Liver (tissue), 9 donors: Measurements from ENCODE around the gene KCNK16. TPM values are rescaled to one million over a fixed set of nuclear protein-coding genes. Genes with fewer than 3 reads are reported as not detected.

Source experiments
- DNase-seq: peaks from one replicate; pipeline ENCODE4 v3.0.0-alpha.2; 2017; ENCODE audit warnings: low spot score
- H3K27ac ChIP-seq, 2 donors: one replicate each; pipeline ENCODE4 v1.7.0; 2013; ENCODE audit warnings: inconsistent platforms in 2 of 2, low read length in 2 of 2, control low read depth in 1 of 2, low read depth in 1 of 2, mild to moderate bottlenecking in 1 of 2
- H3K27me3 ChIP-seq, 4 donors: one replicate each; pipeline versions ENCODE4 v1.6.1 to v1.7.0; 2013; ENCODE audit warnings: low read length in 3 of 4, inconsistent platforms in 1 of 4, mild to moderate bottlenecking in 1 of 4, moderate library complexity in 1 of 4; ENCODE audit not compliant: control insufficient read depth in 4 of 4, insufficient read depth in 4 of 4
- H3K36me3 ChIP-seq, 4 donors: one replicate each; pipeline versions ENCODE4 v1.6.1 to v1.7.0; 2013; ENCODE audit warnings: low read length in 3 of 4, mild to moderate bottlenecking in 3 of 4, low read depth in 1 of 4, moderate library complexity in 1 of 4; ENCODE audit not compliant: control insufficient read depth in 4 of 4, insufficient read depth in 3 of 4
- H3K4me1 ChIP-seq, 4 donors: one replicate each; pipeline versions ENCODE4 v1.6.1 to v1.7.0; 2013; ENCODE audit warnings: low read length in 3 of 4, mild to moderate bottlenecking in 3 of 4, moderate library complexity in 1 of 4; ENCODE audit not compliant: control insufficient read depth in 4 of 4, insufficient read depth in 4 of 4
- H3K4me3 ChIP-seq, 3 donors: one replicate each; pipeline versions ENCODE4 v1.6.1 to v1.7.0; 2013; ENCODE audit warnings: low read length in 3 of 3, control low read depth in 1 of 3, low read depth in 1 of 3, mild to moderate bottlenecking in 1 of 3
- H3K9ac ChIP-seq, 2 donors: one replicate each; pipeline ENCODE4 v1.7.0; 2013; ENCODE audit warnings: low read length in 2 of 2, mild to moderate bottlenecking in 2 of 2, moderate library complexity in 2 of 2, control low read depth in 1 of 2, low read depth in 1 of 2
- H3K9me3 ChIP-seq, 4 donors: one replicate each; pipeline versions ENCODE4 v1.6.1 to v1.7.0; 2013; ENCODE audit warnings: low read length in 3 of 4; ENCODE audit not compliant: control insufficient read depth in 4 of 4
- CTCF ChIP-seq: fragments of 150-350 bp; IDR thresholded peaks from 2 replicates; pipeline ENCODE4 v1.5.1; 2017; ENCODE audit warnings: improper control_type of control experiment, low read depth, low read length; ENCODE audit not compliant: missing input control
- EGR1 ChIP-seq, 2 donors: IDR thresholded peaks; 2 replicates each; pipeline ENCODE4 v1.6.1; 2016 to 2018; ENCODE audit warnings: antibody characterized with exemption in 2 of 2, low read depth in 2 of 2
- FOXA1 ChIP-seq: IDR thresholded peaks from 2 replicates; pipeline ENCODE4 v1.6.1; 2016; ENCODE audit warnings: antibody characterized with exemption
- FOXA2 ChIP-seq: IDR thresholded peaks from 2 replicates; pipeline ENCODE4 v1.6.1; 2016; ENCODE audit warnings: antibody characterized with exemption
- GABPA ChIP-seq, 2 donors: IDR thresholded peaks in 1 of 2; conservative IDR thresholded peaks in 1 of 2; 2 replicates each; pipeline ENCODE4 v1.6.1; 2016; ENCODE audit warnings: antibody characterized with exemption in 2 of 2, mild to moderate bottlenecking in 1 of 2, moderate library complexity in 1 of 2
- HNF4G ChIP-seq: IDR thresholded peaks from 2 replicates; pipeline ENCODE4 v1.6.1; 2016; ENCODE audit warnings: antibody characterized with exemption
- JUND ChIP-seq, 2 donors: IDR thresholded peaks; 2 replicates each; pipeline ENCODE4 v1.6.1; 2016; ENCODE audit warnings: antibody characterized with exemption in 2 of 2
- NR2F2 ChIP-seq: IDR thresholded peaks from 2 replicates; pipeline ENCODE4 v1.6.1; 2016; ENCODE audit warnings: antibody characterized with exemption
- RAD21 ChIP-seq, 2 donors: IDR thresholded peaks; 2 replicates each; pipeline ENCODE4 v1.6.1; 2016; ENCODE audit warnings: antibody characterized with exemption in 2 of 2, mild to moderate bottlenecking in 2 of 2
- REST ChIP-seq: IDR thresholded peaks from 2 replicates; pipeline ENCODE4 v1.6.1; 2016; ENCODE audit warnings: antibody characterized with exemption, mild to moderate bottlenecking
- RXRA ChIP-seq, 2 donors: IDR thresholded peaks; 2 replicates each; pipeline ENCODE4 v1.6.1; 2017 to 2018; ENCODE audit warnings: antibody characterized with exemption in 2 of 2, mild to moderate bottlenecking in 1 of 2
- SP1 ChIP-seq: IDR thresholded peaks from 2 replicates; pipeline ENCODE4 v1.6.1; 2018; ENCODE audit warnings: antibody characterized with exemption, mild to moderate bottlenecking
- TAF1 ChIP-seq: conservative IDR thresholded peaks from 2 replicates; pipeline ENCODE4 v1.6.1; 2016; ENCODE audit warnings: antibody characterized with exemption, mild to moderate bottlenecking
- YY1 ChIP-seq: IDR thresholded peaks from 2 replicates; pipeline ENCODE4 v1.6.1; 2016; ENCODE audit warnings: antibody characterized with exemption, mild to moderate bottlenecking
- ZBTB33 ChIP-seq: IDR thresholded peaks from 2 replicates; pipeline ENCODE4 v1.6.1; 2016; ENCODE audit warnings: antibody characterized with exemption
- WGBS: extraction: QIAGEN DNeasy Blood & Tissue Kit; methylation state at CpG from one replicate; pipeline ENCODE4 v1.1.7; 2013; 5-methylcytosine and 5-hydroxymethylcytosine counted together
- polyA plus RNA-seq, 2 donors: library from polyadenylated mRNA; stranded (reverse) in 1 of 2; unstranded in 1 of 2; fragments of 200-250 nt in 1 of 2; fragments of >200 nt in 1 of 2; fragmentation: Nextera tagmentation in 1 of 2; extraction: Ambion mirVana in 1 of 2; gene quantifications; one replicate each; pipeline versions ENCODE4 v1.2.1 to v1.2.3, GENCODE V29; 2013 to 2015
- total RNA-seq, 2 donors: library from RNA; depleted of rRNA; stranded (reverse); fragments of >200 nt; gene quantifications; one replicate each; pipeline ENCODE4 v1.2.3, GENCODE V29; 2014
- TF ChIP-seq, protein P1 (sequence below): IDR thresholded peaks from 2 replicates; pipeline ENCODE4 v1.6.1; 2016; ENCODE audit warnings: antibody characterized with exemption
- TF ChIP-seq, protein P2 (sequence below): IDR thresholded peaks from 2 replicates; pipeline ENCODE4 v1.6.1; 2016; ENCODE audit warnings: antibody characterized with exemption
- donor health status: healthy.
- donor health status: healthy.
- donor health status: healthy.
- donor health status: healthy.
- donor health status: healthy.

KCNK16 gene
- total and polyA plus RNA-seq, 4 donors: not detected

- 36% methylated on average over 7 of the region's 7 CpGs for WGBS
- peak; percentile 96 for TF ChIP-seq CTCF
- no peak for TF ChIP-seq REST
- TF ChIP-seq GABPA (IDR thresholded peaks at IDR 0.05 in 1 of 2, conservative IDR thresholded peaks at IDR 0.05 in 1 of 2): no peak
- TF ChIP-seq RAD21 (IDR thresholded peaks at IDR 0.05): peak; percentile 98 to 99
- H3K4me1 ChIP-seq: peaks cover 0 to 20% (median 16%) of the 10 kb centered on the region in 4 donors
- no peak overlapping the region for H3K9ac ChIP-seq
- DNase-seq: peak; percentile 65
- H3K36me3 ChIP-seq: no peaks in the 10 kb centered on the region
- H3K27me3 ChIP-seq: peaks cover 0 to 6% (median 0%) of the 10 kb centered on the region in 4 donors
- no peaks in the 10 kb centered on the region for H3K9me3 ChIP-seq
- H3K4me3 ChIP-seq: no peak overlapping the region
- H3K27ac ChIP-seq: no peak overlapping the region
These were observed 12.5 kb downstream of the KCNK16 start for GRCh38 chr6:39309942-39310531.

DNA sequence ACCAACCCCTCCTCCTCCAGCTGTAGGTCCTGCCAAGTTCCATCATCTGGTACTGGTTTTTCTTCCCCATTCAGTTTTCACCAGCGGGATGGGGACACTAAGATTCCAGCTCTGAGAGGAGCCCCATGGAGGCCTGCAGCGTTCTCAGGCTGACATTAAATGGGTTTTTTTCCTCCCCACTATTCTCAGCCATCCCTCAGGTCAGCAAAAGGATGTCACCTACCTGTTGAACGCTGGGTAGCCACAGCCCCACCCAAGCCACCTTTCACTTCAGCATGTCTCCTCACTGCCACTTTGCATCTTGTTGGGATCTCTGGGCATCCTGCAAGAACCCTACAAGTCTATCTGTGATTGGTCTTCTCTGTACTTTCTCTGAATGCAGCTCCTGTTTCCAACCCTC is 15.0 kb downstream of the KCNK16 start:
- no peak overlapping the region for H3K9ac ChIP-seq
- H3K36me3 ChIP-seq: no peaks in the 10 kb centered on the region
- no peak overlapping the region for H3K4me3 ChIP-seq
- DNase-seq: no peak
- peaks cover 0 to 9% (median 7%) of the 10 kb centered on the region in 4 donors for H3K4me1 ChIP-seq
- H3K27me3 ChIP-seq: no peaks in the 10 kb centered on the region
- H3K9me3 ChIP-seq: no peaks in the 10 kb centered on the region
- no peak overlapping the region for H3K27ac ChIP-seq
- TF ChIP-seq SP1 (no peak), FOXA1 (no peak), TAF1 (no peak), JUND (IDR thresholded peaks at IDR 0.05) (no peak), ZBTB33 (no peak), EGR1 (IDR thresholded peaks at IDR 0.05; ENCODE audit: low read depth in 2 of 2) (no peak), RAD21 (IDR thresholded peaks at IDR 0.05) (no peak), REST (no peak), FOXA2 (no peak), GABPA (IDR thresholded peaks at IDR 0.05 in 1 of 2, conservative IDR thresholded peaks at IDR 0.05 in 1 of 2) (no peak), RXRA (IDR thresholded peaks at IDR 0.05) (no peak), CTCF (no peak), HNF4G (no peak), NR2F2 (no peak), YY1 (no peak)
- TF ChIP-seq, protein P1, sequence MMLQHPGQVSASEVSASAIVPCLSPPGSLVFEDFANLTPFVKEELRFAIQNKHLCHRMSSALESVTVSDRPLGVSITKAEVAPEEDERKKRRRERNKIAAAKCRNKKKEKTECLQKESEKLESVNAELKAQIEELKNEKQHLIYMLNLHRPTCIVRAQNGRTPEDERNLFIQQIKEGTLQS: no peak
- TF ChIP-seq, protein P2, sequence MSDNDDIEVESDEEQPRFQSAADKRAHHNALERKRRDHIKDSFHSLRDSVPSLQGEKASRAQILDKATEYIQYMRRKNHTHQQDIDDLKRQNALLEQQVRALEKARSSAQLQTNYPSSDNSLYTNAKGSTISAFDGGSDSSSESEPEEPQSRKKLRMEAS: no peak
- 87% methylated on average over 3 of the region's 3 CpGs for WGBS
